Neural crest cell (in vitro differentiated cells): ENCODE data around the gene HERC6. TPM values are rescaled to one million over a fixed set of nuclear protein-coding genes. Genes with fewer than 3 reads are reported as not detected.

Source experiments
- DNase-seq: peaks from one replicate; pipeline ENCODE4 v3.0.0; 2021; ENCODE audit warnings: low read depth, mixed read lengths, low spot score
- H3K27ac Mint-ChIP-seq: one replicate; pipeline ENCODE4 v1.8.0; 2021; ENCODE audit warnings: mild to moderate bottlenecking, mixed read lengths; ENCODE audit not compliant: unreplicated experiment
- H3K27me3 Mint-ChIP-seq: 2 replicates; pipeline ENCODE4 v1.8.0; 2021; ENCODE audit warnings: low read depth, mild to moderate bottlenecking, mixed read lengths
- H3K36me3 Mint-ChIP-seq: 2 replicates; pipeline ENCODE4 v1.8.0; 2021; ENCODE audit warnings: low read depth, mild to moderate bottlenecking, mixed read lengths
- H3K4me1 Mint-ChIP-seq: 2 replicates; pipeline ENCODE4 v1.8.0; 2021; ENCODE audit warnings: mixed read lengths
- H3K4me3 Mint-ChIP-seq: one replicate; pipeline ENCODE4 v1.8.0; 2021; ENCODE audit warnings: mild to moderate bottlenecking, mixed read lengths
- H3K9me3 Mint-ChIP-seq: 2 replicates; pipeline ENCODE4 v1.8.0; 2021; ENCODE audit warnings: mixed read lengths
- total RNA-seq: library from RNA; stranded (reverse); gene quantifications from 2 replicates; pipeline ENCODE4 v1.2.1, GENCODE V29; 2021
- TF ChIP-seq, protein P1 (sequence below): fragments of 200-600 bp; sonication (generic); conservative IDR thresholded peaks from 2 replicates; pipeline ENCODE4 v1.5.0; 2021; ENCODE audit warnings: antibody characterized with exemption, mild to moderate bottlenecking

Gene HERC6
- total RNA-seq, 1 donor from 2014 or later: 0.93 TPM

DNA sequence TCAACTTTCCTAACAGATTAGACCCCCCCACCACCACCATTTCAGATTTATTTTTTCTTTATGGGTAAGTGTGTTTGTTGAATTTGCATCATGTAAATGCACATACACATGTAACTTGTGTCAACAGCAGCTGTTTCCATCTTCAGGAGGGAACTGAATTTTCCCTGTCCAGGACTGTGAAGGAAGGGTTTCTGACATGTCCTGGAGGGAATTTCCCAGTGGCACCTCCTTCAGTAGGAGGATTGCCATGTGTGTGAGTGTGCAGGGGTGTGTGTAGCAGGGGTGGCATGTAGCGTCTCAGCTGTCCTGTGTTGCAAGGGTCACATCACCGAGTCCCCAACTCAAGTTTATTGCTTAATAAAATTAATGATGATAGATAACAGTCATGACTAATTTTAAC is 19.7 kb downstream of the HERC6 start:
- Mint-ChIP-seq H3K4me3 (no peak overlapping the region), H3K27me3 (no peaks in the 10 kb centered on the region), H3K36me3 (no peaks in the 10 kb centered on the region), H3K27ac (no peak overlapping the region), H3K9me3 (no peaks in the 10 kb centered on the region), H3K4me1 (no peaks in the 10 kb centered on the region)
- no peak for DNase-seq
- TF ChIP-seq, protein P1, sequence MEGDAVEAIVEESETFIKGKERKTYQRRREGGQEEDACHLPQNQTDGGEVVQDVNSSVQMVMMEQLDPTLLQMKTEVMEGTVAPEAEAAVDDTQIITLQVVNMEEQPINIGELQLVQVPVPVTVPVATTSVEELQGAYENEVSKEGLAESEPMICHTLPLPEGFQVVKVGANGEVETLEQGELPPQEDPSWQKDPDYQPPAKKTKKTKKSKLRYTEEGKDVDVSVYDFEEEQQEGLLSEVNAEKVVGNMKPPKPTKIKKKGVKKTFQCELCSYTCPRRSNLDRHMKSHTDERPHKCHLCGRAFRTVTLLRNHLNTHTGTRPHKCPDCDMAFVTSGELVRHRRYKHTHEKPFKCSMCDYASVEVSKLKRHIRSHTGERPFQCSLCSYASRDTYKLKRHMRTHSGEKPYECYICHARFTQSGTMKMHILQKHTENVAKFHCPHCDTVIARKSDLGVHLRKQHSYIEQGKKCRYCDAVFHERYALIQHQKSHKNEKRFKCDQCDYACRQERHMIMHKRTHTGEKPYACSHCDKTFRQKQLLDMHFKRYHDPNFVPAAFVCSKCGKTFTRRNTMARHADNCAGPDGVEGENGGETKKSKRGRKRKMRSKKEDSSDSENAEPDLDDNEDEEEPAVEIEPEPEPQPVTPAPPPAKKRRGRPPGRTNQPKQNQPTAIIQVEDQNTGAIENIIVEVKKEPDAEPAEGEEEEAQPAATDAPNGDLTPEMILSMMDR: no peak

DNA sequence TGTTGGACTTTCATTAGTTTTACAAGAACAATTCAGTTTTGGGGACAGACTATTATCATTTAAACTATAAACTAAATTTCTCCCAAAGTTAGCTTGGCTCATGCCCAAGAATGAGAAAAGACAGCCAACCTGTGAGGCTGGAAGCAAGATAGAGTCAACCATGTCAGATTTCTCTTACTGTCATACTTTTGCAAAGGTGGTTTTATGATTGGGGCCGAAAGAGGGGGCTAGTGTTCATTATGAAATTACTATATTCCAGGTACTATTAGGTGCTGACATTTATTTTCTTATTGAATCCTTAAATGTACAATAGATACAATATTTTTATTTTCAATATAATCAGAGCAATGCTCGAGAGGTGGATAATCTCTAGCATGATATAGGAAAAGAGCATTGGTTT is 30.6 kb downstream of the HERC6 start:
- no peaks in the 10 kb centered on the region for H3K36me3 Mint-ChIP-seq
- DNase-seq: no peak
- H3K4me3 Mint-ChIP-seq: no peak overlapping the region
- no peaks in the 10 kb centered on the region for H3K9me3 Mint-ChIP-seq
- no peaks in the 10 kb centered on the region for H3K27me3 Mint-ChIP-seq
- H3K4me1 Mint-ChIP-seq: no peaks in the 10 kb centered on the region
- H3K27ac Mint-ChIP-seq: no peak overlapping the region
- TF ChIP-seq, protein P1: no peak

DNA sequence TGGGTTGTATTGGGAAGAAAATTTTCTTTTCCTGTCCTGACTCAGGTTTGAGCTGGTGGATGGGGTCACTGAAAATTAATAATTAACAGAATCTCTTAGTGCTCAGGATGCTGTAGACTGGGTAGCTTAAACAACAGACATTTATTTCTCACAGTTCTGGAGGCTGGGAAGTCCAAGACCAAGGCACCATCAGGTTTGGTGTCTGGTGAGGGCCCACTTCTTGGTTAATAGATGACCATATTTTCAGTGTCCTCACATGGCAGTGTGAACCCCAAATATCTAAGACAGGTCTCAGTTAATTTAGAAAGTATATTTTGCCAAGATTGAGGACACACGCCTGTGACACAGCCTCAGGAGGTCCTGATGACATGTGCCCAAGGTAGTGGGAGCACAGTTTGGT is 31.1 kb downstream of the HERC6 start:
- TF ChIP-seq, protein P1: no peak
- Mint-ChIP-seq H3K36me3 (no peaks in the 10 kb centered on the region), H3K4me3 (no peak overlapping the region), H3K27ac (no peak overlapping the region), H3K4me1 (no peaks in the 10 kb centered on the region), H3K27me3 (no peaks in the 10 kb centered on the region), H3K9me3 (no peaks in the 10 kb centered on the region)
- no peak for DNase-seq

DNA sequence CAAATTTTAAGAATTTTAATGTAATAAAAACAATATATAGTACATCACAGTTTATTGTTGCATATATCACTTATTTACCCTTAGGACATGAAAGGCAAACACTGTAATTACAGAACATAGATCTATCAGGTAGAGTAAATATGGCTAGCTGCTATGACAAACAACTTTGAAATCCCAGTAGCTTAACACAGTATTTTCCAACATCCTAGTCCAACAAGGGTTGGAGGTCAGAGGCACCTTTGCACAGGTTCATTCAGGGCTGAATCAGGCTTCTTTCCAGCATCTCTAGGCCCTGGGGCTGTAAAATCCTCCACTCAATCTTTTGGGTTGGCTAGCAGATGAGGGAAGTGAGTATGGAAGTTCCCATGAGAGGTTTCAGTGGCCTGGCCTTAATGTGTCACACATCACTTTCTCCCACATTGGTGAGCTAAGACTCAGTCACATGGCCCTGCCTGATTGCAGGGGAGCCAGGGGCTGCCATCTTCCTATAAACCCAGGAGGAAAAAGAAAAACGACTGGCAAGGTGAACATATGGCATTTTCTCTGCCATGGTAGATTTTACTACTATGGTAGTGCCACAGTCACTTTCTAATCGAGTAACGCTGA is 32.9 kb downstream of the HERC6 start:
- H3K27ac Mint-ChIP-seq: no peak overlapping the region
- TF ChIP-seq, protein P1: no peak
- no peak for DNase-seq
- no peak overlapping the region for H3K4me3 Mint-ChIP-seq
- no peaks in the 10 kb centered on the region for H3K9me3 Mint-ChIP-seq
- no peaks in the 10 kb centered on the region for H3K27me3 Mint-ChIP-seq
- no peaks in the 10 kb centered on the region for H3K4me1 Mint-ChIP-seq
- H3K36me3 Mint-ChIP-seq: no peaks in the 10 kb centered on the region

DNA sequence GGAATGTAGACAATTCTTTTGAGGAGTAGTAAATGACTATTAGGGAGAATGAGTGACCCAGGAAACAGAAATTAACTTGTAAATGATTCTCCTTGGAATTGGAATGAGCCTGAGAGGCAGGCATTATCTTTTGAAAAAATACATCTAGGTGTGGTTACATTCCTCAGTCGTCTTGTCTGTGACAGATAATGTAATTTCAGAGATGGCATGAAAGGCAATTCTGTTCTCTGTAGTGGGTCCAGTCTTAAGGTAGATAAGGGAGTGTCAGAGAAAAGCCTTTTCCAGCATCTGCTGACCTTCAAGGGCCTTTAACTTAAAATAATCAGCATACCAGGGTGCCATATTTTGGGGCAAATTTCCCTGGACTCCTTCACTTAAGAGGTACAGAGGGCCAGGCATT is 35.1 kb downstream of the HERC6 start:
- Mint-ChIP-seq H3K27ac (no peak overlapping the region), H3K36me3 (no peaks in the 10 kb centered on the region), H3K4me1 (no peaks in the 10 kb centered on the region), H3K9me3 (no peaks in the 10 kb centered on the region), H3K27me3 (no peaks in the 10 kb centered on the region), H3K4me3 (no peak overlapping the region)
- TF ChIP-seq, protein P1: no peak
- DNase-seq: no peak

DNA sequence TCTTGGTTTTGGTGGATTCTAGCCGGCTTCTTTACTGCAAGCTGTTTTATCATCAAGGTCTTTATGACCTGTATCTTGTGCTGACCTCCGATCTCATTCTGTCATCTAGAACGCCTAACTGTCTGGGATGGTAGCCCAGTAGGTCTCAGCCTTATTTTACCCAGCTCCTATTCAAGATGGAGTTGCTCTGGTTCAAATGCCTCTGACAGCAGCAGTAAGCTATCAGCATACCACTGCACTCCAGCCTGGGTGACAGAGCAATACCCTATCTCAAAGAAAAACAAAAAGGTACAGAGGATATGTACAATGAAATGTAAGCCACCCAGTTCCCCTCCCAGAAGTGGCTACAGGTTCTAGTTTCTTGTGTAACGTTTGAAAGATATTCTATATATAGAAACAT is 36.1 kb downstream of the HERC6 start:
- Mint-ChIP-seq H3K27ac (no peak overlapping the region), H3K9me3 (no peaks in the 10 kb centered on the region), H3K4me3 (no peak overlapping the region), H3K27me3 (no peaks in the 10 kb centered on the region), H3K36me3 (no peaks in the 10 kb centered on the region), H3K4me1 (no peaks in the 10 kb centered on the region)
- DNase-seq: no peak
- TF ChIP-seq, protein P1: no peak
